HG02870 (cell line): ENCODE measurements around the gene FAHD2A.
"Not testable (repeated sequence)": the region's sequence is repeated elsewhere in the genome, so short reads cannot be mapped to it uniquely, and the experiment has no call there.

Source experiments
- ATAC-seq: cut with Tn5 transposase; IDR thresholded peaks from one replicate; pipeline ENCODE4 v1.9.1; 2021; ENCODE audit warnings: mild to moderate bottlenecking, moderate library complexity; ENCODE audit not compliant: unreplicated experiment

FAHD2A gene

DNA sequence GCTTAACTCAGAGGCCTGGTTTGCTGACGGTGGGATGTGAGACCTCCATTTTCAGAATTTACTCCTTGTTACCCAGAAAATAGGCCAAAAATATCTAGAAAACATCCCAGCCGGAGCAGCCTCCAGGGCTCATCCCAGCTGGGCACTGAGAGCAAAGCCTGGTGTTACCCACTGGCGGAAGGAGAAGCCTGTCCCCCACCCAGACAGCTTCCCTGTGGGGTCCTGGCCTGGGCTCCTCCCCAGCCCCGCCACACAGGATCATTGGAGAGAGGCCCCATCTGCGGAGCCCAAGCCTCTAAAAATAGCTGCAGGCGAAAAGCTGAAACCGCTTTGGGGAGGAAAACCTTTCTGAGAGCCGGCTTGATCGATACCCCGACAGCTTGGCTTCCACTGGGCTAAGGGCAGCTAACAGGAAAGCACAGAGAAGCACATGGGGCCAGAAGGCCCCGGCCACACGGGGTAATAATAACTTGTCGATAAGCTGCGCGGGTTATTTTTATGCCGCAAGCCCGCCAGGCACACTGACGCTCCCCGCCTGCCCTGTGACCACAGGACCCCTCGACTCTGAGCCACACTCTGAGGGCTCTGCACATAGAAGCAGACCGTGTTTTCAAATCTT, 26.9 kb upstream of the FAHD2A start:
- no peak for ATAC-seq

DNA sequence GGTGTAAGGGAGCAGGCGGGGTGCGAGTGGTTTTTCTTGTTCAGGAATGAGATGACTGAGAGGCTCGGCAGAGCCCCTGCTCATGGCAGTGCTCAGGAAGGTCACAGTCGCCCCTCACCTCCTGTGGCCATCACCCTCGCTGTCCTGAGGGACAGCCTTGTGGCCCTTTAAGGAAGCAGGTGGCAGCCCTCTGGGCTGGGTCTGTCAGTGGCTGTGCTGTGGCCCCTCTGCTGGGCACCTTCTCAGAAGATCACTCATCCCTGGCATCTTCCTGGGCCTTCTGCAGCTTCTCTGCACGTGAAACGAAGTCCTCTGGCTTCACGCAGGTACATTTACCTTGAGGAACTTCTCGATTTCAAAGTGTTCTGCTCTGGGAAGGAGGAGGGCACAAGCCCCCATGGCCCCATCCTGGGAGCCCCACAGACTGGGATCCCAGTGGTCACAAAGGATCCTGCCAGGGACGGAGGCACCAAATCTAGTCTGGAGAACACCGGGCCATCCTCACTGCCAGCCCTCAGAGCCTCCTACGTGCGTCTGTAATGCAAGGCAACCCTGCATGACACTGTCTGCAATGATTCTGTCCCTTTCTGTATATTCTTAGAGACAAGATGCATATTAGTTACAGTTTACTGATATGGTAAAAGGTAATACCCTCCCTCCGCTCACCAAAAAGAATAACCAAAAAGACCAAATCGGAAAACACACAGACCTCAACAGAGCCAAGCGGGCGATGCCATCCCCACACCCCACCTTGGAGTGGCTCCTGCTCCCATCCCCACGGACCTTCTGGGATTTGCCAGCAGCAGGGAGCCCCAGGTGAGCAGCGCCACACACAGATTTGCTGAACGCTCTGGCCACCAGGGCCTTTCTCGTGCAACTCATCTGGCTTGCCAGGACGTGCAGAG, 25.9 kb upstream of the FAHD2A start:
- ATAC-seq: no peak

DNA sequence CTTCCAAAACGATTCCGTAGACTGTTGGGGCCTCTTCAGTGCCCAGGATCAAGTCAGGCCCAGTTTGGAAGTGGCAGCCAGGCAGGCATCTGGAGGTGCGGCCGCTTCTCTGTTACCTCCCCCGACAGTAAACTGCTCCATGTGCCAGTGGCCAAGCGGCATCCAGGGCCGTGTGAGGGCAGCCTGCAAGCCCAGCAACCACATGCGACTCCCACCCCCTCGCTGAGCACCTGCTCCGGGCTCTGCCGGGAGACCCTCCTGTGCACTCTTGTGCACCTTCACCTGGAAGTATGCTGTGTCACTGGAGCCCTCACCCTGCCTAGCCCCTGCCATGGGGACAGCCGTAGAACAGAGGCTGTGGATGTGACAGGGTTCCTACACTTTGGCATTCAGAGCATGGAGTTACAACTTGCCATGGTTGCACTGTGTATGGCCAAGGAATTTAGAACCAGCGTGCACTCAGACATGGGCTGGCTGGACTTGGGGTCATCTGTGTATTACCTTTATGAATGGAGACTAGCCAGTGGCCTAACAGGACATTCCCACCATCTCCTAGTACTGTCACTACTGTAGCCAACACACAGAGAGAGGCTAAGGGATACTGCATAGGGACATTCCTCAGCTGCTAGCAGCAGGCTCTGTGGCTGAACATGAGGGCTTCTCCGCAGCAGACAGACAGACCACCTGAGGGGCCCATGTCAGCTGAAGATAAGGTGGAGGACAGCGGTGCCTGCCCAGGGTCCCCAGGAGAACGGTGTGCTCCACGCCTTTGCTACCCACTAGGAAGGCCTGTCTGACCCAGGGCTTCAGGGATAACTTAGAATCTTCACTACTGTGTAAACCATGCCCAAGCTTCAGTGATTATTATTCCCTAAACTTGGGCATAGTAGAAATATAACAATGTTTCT, 25.0 kb upstream of the FAHD2A start:
- ATAC-seq: no peak

DNA sequence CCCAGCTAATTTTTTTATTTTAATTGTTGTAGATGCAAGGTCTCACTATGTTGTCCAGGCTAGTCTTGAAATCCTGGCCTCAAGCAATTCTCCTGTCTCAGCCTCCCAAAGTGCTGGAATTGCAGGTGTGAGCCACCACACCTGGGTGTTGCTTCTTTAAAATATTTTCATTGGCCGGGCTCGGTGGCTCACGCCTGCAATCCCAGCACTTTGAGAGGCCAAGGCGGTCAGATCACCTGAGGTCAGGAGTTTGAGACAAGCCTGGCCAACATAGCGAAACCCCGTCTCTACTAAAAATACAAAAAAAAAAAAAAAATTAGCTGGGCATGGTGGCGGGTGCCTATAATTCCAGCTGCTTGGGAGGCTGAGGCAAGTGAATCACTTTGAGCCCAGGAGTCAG, 24.2 kb upstream of the FAHD2A start:
- ATAC-seq: not testable (repeated sequence)

DNA sequence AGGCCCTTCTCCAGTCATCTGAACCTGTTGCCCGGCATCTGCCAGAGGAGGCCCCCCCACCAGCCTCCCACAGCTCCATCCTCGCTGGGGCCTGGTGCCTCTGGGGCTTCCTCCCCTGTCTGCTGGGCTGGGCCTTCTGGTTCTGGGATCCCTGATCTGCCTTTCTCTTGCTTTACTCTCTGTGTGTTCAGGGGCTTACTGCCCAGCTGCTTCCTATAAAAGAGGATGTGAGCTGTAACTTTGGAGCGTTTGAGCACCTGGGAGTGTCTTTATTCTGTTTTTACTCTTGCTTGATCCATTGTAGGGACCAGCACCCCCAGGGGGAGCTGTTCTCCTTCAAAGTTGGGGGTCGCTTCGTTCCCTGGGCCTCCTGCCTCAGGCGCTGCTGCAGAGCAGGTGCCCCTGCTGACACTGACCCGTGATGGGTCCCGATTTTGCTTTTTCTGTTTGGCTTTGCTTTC, 23.1 kb upstream of the FAHD2A start:
- no peak for ATAC-seq

DNA sequence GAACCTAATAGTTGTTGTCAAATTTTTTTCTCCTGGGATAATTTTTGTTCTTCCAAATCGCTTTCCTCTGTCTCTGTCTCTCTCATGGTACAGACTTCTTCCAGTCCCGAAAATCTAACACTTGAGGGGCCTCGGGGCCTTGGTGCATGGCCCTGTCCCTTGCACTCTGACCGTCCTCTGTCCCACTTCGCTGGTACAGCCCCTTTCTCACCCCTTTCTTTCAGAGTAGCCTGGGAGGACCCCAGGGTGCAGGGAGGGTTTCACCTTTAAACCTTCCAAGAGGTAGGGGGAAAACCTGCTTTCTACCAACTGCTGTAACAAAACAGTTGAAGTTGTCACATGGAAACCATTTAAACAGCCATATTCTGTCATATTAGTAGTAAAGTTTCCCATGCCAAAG, 22.2 kb upstream of the FAHD2A start:
- ATAC-seq: no peak

DNA sequence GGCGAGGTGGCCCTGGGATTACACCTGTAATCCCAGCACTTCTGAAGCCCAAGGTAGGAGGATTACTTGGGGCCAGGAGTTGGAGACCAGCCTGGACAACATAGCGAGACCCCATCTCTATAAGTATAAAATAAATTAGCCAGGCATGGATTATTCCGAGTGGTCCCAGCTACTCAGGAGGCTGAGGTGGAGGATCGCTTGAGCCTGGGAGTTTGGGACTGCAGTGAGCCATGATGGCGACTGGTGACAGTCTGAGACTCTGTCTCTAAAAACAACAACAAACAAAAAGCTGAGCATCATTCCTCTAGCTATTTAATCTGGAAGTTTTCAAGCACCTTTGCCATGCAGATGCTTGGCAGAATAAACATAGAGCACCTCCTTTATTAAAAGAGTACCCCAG, 21.8 kb upstream of the FAHD2A start:
- ATAC-seq: no peak

DNA sequence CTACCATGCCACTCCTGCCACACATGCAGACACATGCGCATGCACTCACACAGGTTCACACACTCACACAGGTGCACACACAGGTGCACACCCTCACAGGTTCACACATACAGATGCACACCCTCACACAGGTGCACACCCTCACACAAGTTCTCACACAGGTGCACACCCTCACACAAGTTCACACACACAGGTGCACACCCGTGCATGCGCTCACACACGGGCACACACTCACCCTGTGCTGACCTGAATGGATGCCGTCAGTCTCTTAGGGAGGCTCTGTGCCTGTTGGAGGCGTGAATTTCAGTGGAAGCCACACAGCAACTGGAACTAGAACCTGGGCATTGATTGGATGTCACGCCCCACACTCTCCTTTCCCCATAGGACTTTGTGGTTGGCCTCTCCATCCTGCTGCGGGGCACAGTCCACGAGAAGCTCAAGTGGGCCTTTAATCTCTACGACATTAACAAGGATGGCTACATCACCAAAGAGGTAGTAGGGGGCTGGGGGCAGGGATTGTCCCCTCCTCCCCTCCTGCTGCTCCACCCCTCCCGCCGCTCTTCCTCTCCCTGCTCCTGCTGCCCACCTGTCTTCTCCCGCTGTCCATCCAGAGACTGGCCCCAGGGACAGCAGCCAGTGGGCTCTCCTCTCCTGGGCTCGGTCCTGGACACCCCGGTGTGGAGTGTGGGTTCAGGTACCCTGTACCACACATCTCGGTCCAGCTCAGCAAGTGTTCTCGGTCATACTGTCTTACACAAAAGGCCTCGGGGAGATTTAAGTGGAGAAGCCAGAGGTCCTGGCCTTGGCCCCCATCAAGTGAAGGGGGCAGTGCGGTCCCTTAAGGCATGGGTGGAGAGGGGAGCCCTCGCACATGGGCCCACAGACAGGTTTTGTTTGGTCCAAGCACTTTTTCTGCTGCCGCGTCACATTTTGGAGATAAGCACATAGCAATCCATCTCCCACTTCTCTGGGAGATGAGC, 21.0 kb upstream of the FAHD2A start:
- no peak for ATAC-seq

DNA sequence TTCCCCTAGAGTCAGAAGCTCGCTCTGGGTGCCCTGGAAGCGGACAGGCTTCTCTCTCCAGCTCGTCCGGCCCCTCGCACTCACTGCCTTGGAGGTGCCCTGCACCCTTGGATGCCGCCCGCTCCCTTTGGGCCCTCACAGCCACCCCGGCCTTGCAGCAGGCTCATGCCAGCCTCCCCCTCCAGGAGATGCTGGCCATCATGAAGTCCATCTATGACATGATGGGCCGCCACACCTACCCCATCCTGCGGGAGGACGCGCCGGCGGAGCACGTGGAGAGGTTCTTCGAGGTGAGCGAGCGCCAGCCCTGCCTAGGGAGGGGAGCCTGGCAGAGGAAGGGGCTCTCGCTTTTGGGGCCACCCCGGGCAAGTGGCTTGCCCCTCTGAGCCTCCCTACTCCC, 20.3 kb upstream of the FAHD2A start:
- no peak for ATAC-seq

DNA sequence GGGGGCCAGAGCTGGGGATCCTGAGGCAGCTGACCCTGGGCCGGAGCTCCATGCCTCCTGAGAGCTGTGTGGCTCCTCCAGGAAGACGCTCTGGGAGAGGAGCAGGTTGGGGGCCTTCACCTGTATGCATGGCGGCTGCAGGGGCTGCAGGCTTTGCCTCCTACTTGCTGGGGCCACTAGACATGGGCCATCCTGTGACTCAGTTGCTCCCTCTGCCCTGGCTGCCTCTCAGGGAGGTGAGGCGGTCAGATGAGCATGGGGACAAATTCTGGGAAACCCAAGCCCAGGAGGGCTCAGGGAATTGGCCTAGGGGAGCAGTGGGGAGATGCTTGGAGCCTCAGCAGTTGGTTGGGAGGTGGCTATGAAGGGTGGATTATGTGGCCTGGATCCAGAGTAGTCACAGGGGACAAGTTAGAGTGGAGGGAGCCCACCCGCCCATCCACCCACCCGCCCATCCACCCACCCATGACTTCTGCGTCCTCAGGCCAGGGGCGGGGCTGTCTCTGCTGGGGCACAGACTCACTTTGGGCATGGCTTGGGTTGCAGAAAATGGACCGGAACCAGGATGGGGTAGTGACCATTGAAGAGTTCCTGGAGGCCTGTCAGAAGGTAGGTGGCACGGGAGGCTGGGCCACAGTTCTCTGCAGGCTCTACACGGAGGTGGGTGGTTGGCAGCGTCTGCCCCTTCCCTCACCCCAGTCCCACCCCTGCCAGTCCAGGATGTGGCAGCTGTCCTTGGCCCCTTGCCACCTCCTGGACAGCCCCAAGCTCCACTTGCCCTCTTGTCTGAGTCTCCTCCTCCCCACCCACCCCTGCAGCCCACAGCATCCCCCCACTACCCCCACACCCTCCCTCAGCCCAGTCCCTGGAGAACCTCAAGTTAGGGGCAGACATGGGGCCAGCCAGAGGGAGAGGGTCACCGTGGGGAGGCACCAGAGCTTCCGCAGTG, 19.5 kb upstream of the FAHD2A start:
- no peak for ATAC-seq

DNA sequence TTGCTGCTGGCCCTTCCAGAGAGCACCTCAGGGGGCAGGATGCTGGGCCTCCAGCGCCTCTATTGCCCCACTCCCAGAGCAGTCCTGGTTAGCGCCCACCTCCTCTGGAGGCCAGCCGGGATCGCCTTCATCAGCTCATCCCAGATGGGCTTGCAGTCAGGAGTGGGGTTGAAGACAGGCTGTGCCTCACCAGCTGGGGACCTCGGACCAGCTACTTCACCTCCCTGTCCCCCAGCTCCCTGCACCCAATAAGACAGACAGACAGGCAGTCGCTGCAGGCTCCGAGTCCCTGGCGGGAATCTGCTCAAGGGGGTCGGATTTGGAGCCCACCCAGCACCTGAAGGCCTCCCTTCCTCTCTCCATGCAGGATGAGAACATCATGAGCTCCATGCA, 18.9 kb upstream of the FAHD2A start:
- ATAC-seq: no peak

DNA sequence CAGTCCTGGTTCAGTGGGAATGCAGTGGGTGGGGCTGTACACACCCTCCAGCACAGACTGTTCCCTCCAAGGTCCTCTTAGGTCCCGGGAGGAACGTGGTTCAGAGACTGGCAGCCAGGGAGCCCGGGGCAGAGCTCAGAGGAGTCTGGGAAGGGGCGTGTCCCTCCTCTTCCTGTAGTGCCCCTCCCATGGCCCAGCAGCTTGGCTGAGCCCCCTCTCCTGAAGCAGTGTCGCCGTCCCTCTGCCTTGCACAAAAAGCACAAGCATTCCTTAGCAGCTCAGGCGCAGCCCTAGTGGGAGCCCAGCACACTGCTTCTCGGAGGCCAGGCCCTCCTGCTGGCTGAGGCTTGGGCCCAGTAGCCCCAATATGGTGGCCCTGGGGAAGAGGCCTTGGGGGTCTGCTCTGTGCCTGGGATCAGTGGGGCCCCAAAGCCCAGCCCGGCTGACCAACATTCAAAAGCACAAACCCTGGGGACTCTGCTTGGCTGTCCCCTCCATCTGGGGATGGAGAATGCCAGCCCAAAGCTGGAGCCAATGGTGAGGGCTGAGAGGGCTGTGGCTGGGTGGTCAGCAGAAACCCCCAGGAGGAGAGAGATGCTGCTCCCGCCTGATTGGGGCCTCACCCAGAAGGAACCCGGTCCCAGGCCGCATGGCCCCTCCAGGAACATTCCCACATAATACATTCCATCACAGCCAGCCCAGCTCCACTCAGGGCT, 17.5 kb upstream of the FAHD2A start:
- ATAC-seq: no peak

DNA sequence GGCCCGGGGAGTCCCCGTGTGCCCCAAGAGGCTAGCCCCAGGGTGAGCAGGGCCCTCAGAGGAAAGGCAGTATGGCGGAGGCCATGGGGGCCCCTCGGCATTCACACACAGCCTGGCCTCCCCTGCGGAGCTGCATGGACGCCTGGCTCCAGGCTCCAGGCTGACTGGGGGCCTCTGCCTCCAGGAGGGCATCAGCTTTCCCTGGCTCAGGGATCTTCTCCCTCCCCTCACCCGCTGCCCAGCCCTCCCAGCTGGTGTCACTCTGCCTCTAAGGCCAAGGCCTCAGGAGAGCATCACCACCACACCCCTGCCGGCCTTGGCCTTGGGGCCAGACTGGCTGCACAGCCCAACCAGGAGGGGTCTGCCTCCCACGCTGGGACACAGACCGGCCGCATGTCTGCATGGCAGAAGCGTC, 16.9 kb upstream of the FAHD2A start:
- ATAC-seq: no peak

DNA sequence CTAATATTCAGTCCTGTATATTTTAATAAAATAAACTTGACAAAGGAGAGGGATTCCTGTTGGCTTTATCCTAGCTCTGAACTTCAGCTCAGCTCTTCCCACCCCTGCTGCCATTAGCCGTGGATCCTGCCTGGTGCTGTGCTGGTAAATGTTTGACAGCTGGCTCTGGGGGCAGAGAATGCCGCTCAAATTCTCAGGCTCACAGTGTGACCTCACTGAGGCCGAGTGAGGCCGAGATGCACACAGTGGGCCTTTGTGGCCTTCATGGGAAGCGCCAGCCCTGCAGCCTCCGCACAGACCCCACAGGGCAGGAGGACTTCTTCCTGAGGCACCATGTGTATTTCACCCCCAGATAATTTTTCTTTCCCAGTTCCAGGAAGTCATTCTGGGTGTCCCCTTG, 16.5 kb upstream of the FAHD2A start:
- ATAC-seq: no peak

DNA sequence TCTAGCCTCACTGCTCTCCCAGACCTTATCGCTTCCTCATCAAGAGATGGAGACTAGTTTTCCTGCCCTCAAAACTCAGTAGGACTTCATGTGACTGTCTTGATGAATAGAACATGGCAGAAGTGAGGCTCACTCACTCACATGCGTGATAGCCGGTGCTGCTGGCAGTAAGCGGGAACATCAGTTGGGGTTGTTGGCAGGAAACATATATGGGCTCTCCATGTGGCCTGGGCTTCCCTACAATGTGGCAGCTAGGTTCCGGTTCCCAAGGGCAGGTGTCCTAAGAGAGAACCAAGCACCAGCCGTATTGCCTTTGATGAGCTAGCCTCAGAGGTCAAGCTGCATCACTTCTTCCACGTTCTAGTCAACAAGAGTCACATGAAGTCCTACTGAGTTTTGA, 15.2 kb upstream of the FAHD2A start:
- no peak for ATAC-seq

DNA sequence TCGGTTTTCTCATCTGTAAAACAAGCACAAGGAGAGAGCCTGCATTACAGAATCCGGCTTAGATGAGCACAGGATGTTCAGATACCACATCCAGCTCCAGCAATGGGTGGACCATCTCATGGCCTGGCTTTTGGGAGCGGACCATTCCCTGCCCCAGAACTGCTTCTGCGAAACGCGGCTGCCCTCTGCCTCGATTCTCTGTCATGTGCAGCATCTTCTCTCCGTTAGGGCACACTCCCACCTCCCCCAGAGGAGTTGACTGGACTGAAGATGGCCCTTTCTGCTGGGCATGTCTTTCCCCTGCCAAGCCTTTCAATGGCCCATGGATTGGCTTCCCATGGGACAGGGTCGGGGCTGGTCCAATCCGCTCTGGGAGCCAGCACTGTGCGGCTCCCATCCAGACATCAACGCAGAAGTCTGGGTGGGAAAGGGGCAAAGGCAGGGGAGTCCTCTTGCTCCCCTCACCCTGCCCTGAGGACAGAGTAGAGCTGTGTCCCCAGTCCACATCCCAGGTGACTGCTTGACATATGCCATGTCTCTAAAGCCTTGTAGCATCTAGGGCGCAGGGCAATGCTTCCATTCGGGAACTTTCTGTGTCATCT, 14.3 kb upstream of the FAHD2A start:
- no peak for ATAC-seq

DNA sequence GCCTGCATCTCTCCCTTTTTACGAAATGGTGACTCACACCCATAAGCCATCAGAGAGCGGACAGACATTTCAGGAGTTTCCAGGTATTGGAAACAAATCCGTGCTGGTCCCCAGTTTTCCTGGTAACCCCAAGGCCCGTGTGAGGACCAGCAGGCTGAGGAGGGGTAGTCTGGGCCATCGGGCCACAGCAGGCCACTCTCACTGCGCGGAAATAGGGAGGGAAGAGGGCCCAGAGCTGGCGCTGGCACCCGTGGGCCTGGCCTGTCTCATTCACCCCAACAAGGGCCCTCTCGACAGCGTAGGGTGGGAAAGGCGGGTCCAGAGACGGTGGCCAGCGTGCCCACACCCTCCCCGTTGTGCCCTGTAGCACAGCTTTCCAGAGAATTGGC, 13.7 kb upstream of the FAHD2A start:
- no peak for ATAC-seq
